ENCODE data around the gene NDP. TPM values are rescaled to one million over a fixed set of nuclear protein-coding genes. Genes with fewer than 3 reads are reported as not detected.

The NDP gene
- polyA plus RNA-seq, 2 of the 4 experiments (the other 2 are of a cell fraction), result not detected

DNA sequence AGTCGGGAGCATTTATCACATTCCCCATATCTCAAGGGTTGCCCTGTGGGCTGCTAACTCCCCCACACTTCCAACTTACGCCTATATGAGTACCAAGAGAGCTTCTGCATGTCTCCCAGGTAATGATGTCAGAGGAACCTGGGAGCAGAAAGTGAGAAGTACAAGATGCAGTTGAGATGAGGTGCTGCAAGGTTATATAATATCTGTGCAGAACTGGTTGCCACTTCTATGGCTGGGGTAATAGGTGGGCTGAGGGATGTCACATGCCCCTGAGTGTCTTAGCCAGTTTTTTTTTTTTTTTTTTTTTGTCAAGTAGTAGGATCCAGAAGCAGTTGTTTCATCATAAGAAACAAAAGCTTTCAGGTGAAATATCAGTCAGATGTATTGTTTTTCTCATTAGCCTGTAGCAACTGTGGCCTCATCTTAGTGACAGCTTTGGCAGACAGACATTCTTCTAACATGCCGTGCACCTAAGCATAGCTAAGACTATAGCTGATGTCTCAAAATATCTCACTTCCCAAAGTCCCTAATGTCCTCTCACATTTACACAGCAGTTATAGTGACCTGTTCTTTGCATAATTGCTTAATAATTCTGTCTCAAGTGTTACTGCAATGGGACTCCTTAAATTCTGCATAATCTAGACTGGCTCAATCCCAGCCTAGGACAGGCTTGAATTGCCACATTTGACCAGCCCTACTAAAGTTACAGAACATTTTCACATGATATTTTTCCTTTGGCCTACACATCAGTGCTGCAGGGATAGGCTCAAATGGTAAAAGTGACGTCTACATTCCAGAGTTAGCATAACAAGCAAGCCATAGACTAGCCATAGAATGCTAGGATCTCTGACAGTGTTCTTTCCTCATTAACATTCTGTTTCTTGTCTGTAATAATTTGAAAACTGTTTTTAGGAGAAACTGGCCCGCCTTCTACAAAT lies 73.0 kb downstream of the NDP start:
- 61% methylated on average over 5 of the region's 5 CpGs for WGBS (ENCODE audit: missing lambda C conversion rate)
- ChIA-PET POLR2A (no interaction called here), CTCF (no interaction called here)
- H3K27ac ChIP-seq, result no peak overlapping the region
- ATAC-seq (no peak), DNase-seq (ENCODE audit: low read depth in 1 of 2, low spot score in 1 of 2) (no peak), FAIRE-seq (no peak)
- TF ChIP-seq RCOR1 (IDR thresholded peaks at IDR 0.05; ENCODE audit: low read depth, low read length) (no peak), CBX2 (IDR thresholded peaks at IDR 0.05; ENCODE audit: borderline replicate concordance, low read depth) (no peak), HDAC2 (IDR thresholded peaks at IDR 0.05) (no peak), POLR2AphosphoS2 (conservative IDR thresholded peaks at IDR 0.05; ENCODE audit: low read length) (no peak), JUNB (IDR thresholded peaks at IDR 0.05) (no peak), NFE2L2 (conservative IDR thresholded peaks at IDR 0.05; ENCODE audit: low read length) (no peak), CHD4 (IDR thresholded peaks at IDR 0.05; ENCODE audit: borderline replicate concordance) (no peak), ZC3H11A (IDR thresholded peaks at IDR 0.05) (no peak), CBX8 (IDR thresholded peaks at IDR 0.05) (no peak), TP53 (CRISPR knock-in tag; IDR thresholded peaks at IDR 0.05) (no peak)
- TF ChIP-seq, protein P1, sequence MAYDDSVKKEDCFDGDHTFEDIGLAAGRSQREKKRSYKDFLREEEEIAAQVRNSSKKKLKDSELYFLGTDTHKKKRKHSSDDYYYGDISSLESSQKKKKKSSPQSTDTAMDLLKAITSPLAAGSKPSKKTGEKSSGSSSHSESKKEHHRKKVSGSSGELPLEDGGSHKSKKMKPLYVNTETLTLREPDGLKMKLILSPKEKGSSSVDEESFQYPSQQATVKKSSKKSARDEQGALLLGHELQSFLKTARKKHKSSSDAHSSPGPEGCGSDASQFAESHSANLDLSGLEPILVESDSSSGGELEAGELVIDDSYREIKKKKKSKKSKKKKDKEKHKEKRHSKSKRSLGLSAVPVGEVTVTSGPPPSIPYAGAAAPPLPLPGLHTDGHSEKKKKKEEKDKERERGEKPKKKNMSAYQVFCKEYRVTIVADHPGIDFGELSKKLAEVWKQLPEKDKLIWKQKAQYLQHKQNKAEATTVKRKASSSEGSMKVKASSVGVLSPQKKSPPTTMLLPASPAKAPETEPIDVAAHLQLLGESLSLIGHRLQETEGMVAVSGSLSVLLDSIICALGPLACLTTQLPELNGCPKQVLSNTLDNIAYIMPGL (CRISPR knock-in tag; IDR thresholded peaks at IDR 0.05; ENCODE audit: borderline replicate concordance), result no peak
- TF ChIP-seq, protein P2, sequence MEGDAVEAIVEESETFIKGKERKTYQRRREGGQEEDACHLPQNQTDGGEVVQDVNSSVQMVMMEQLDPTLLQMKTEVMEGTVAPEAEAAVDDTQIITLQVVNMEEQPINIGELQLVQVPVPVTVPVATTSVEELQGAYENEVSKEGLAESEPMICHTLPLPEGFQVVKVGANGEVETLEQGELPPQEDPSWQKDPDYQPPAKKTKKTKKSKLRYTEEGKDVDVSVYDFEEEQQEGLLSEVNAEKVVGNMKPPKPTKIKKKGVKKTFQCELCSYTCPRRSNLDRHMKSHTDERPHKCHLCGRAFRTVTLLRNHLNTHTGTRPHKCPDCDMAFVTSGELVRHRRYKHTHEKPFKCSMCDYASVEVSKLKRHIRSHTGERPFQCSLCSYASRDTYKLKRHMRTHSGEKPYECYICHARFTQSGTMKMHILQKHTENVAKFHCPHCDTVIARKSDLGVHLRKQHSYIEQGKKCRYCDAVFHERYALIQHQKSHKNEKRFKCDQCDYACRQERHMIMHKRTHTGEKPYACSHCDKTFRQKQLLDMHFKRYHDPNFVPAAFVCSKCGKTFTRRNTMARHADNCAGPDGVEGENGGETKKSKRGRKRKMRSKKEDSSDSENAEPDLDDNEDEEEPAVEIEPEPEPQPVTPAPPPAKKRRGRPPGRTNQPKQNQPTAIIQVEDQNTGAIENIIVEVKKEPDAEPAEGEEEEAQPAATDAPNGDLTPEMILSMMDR (IDR thresholded peaks at IDR 0.05), result no peak
- TF ChIP-seq, protein P3, sequence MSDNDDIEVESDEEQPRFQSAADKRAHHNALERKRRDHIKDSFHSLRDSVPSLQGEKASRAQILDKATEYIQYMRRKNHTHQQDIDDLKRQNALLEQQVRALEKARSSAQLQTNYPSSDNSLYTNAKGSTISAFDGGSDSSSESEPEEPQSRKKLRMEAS (IDR thresholded peaks at IDR 0.05), result no peak
- no peak overlapping the region for H3K4me3 ChIP-seq
- H3K4me2 ChIP-seq, result no peak overlapping the region
- no peaks in the 10 kb centered on the region for H3K9me3 ChIP-seq
- 0 out of 3 replicates have a peak, but pooled peaks cover 4% of the 10 kb centered on the region for H3K4me1 ChIP-seq

Other genes starting within 250 kb of the NDP start
- 0.35 and 0.48 TPM in 2 replicates for gene MAOB, start 90.9 kb downstream of the NDP start, polyA plus RNA-seq (2011; rRNA removed)
- 0.05 to 0.09 TPM (median 0.05 TPM) in 3 replicates for gene MAOB, start 90.9 kb downstream of the NDP start, polyA plus RNA-seq (2017; fragmentation: RNase III; extraction: RNeasy Plus Mini Kit Qiagen cat#74134 plus additional on column Dnase treatment)

Measured in A549 (cell line).